Activated CD8-positive, alpha-beta memory T cell treated with anti-CD3 and anti-CD28 coated beads, Interleukin-2, amount 50 U/mL, for 24 hours (primary cell): ENCODE measurements around the gene ABCC6.
"Not testable (repeated sequence)": the region's sequence is repeated elsewhere in the genome, so short reads cannot be mapped to it uniquely, and the experiment has no call there.

ENCODE experiments used
- DNase-seq: peaks from one replicate; pipeline ENCODE4 v3.0.0-alpha.2; 2020; ENCODE audit errors: extremely low read depth

The ABCC6 gene

DNA sequence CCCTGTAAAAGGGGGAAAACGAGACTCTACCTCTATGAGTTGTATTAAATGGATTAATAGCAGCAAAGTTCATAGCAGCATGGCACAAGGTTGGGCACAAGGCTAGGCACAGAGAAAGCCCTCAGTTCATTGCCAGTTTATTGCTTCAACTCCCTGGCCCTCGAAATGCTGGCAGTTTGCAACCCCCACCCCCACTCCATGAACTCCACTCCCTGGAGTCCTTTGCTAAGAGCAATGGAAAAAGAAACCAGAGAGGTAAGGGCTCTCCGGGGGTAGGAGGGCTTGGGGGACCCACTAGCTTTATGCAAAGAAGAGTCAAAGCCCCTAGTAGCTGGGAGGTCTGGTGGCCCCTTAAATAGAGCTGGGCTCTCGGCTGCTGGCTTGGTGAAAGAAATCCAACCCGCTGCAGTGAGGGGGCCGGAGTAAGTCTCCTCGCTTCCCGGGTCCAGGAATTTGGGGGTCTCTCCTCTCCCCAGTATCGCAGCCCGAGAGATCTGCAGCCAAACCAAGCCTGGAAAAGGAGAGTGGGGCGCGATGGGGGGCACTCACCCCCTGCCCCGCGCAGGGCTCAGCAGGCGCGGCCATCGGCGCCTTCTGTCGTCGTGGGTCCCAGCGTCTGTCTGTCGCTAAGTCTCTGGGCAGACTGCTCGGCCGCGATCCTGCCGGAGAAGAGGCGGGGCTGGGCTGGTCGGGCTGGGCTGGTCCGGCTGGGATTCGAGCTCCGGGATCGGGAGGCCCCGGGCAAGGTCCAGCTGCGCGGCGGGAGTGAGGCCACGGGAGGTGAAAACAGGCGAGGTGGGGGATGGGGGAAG lies at the start of gene ABCC6:
Gene ABCC6, minus strand, starts transcription at position 645 of the 812 bp plus-strand sequence. Its CDS starts 60 bp downstream, at position 585.
- DNase-seq = not testable (repeated sequence)

DNA sequence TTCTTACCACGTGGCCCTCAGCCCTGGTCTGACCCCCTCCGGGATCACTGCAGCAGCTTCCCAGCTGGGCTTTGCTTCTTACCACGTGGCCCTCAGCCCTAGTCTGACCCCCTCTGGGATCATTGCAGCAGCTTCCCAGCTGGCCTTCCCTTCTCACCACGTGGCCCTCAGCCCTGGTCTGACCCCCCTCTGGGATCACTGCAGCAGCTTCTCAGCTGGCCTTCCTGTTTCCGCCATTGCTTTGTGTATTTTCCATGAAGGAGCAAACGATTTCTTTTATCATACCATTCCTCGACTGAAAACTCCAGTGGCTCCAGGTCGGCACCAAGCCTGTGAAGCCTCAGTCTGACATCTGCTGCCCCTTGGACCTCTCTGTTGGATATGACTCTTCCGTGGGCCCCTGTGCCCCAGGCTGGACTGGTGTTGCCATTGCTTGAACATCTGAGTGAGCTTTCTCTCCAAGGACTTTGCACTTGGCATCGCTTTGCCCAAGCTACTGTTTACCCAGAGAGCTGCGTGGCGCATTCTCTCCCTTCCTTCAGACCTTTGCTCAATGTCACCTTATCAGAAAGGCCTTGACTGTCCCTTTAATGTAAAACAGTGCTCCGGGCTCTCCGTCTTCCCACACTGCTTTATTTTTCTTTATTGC lies 49.4 kb upstream of the ABCC6 start:
- DNase-seq = not testable (repeated sequence)

DNA sequence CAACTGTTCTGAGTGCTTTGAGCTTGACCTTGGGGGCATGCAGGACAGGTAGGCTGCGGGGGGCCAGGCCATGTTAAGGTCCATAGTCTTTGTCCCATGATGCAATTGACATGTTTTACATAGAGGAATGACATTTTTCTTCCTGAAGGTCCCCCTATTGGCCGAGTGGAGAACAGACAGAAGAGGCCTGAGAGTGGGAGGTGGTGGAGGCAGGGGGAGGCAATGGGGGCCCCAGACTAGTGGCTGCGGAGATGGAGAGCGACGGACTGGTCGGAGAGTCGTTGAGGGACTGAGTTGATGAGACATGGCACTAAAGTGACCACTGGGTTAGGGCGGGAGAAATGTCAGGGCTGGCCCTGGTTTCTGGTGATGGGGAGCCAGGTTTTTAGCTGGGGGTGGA lies 48.4 kb upstream of the ABCC6 start:
- DNase-seq = not testable (repeated sequence)

DNA sequence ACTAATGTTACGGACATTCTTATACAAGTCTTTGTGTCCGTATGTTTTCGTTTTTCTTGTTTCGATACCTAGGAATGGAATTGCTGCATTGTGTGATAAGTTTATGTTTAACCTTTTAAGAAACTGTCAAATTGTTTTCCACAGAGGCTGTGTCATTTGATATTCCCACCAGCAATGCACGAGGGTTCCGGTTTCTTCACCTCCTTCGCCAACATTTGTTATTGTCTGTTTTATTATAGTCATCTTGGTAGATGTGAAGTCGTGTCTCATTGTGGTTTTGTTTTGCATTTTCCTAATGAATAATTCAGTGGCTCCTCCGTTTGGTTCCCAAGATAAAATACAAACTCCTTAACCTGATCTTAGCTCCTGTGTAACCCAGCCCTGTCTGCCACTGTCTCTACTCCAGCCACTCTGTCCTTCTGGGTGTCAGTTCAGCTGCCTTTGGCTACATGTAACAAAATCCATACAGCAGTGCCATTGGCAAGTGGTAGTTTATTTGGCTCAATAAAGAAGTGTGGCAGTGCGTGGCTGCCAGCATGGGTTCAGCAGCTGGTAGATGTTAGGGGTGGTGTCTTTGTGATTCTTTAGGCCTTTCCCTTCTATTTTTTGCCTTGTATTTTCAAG lies 45.0 kb upstream of the ABCC6 start:
- DNase-seq = not testable (repeated sequence)

DNA sequence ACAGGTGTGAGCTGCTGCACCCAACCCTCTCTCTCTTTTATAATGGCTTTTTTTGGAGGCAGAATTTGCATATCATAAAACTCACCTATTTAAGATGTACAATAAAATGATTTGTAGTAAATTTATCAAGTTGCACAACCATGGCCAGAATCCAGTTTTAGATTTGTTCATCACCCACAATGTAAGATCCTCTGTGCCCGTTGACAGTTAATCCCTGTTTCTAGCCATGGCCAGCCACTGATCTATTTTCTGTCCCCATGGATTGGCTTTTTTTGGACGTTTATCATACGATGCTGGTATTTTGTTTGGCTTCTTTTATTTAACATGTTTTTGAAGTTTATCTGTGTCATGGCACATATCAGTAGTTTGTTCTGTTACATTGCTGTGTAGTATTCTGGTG lies 44.4 kb upstream of the ABCC6 start:
- not testable (repeated sequence) for DNase-seq

DNA sequence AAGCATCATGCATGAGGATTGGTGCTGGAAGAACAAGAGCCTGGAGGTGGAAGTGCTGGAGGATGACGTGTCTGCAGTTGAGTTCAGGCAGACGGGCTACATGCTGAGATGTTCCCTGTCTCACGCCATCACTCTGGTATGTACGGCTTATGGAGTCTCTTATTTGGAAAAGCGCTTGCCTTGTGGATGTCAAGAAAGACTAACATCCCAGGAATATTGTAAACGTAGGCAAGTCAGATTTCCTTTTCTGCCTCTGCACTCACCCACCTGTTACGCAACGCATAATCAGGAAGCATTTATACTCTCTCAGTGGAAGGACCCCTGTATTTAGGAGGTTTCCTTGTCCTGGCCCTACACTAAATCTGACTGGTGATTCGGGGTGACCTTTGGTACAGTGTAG lies 41.8 kb upstream of the ABCC6 start:
- DNase-seq = not testable (repeated sequence)

DNA sequence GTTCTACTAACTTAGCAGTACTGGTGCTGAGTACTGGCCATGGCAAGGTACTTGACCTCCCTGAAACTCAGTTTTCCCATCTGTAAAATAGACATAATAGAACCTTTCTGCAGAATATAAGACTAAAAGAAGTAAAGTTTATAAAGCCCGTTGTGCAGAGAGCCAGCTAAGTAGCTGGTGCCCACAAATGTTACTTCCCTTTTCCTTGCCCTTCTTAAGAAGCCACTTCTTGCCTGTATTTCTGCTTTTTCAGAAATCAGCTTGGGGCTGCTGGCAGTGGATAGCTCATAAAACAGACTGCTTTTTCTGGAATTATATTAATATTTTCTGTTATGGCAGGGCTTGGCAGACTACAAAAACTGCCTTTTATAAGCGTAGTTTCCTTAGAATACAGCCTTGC lies 40.7 kb upstream of the ABCC6 start:
- not testable (repeated sequence) for DNase-seq

DNA sequence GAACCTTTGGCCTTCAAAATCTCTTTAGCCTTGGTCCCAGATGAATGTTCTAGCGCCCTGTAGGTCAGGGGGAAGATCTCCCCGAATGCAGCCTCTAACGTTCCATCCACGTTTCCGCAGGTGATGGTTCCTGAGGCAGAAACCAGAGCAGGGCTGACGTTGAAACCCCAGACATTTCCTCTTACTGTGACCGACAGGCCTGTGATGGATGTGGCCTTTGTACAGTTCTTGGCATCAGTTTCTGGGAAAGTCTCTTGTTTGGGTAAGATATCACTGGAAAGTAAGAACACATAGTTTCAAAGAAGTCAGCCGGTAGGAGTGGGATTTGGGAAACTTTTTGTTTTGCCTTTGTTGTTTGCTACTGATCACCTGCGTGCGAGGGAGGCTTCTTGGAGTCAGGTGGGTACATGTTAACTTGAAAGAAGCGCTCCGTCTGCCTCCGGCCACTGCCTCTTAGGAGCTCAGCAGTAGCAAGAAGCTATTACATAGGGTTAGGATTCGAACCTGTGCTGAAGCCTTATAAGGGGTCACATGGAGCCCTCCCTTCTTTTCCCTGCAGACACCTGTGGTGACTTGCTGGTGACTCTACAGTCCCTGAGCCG lies 39.8 kb upstream of the ABCC6 start:
- DNase-seq = not testable (repeated sequence)

DNA sequence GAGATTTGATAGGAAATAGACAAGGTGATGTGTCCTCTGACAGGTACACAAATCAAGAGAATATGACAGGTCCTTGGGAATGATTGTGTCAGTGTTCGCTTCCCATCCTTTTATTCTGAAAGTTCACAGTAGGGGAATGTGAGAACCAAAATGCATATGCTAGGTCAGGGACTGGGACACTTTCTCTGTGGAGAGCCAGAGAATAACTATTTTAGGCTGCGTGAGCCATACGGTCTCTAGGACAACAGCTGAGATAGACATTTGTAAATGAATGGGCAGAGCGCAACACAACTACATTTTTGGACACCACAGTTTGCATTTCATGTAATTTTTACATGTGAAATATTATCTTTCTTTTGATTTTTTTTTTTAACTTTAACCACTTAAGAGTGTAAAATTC lies 36.7 kb upstream of the ABCC6 start:
- not testable (repeated sequence) for DNase-seq

DNA sequence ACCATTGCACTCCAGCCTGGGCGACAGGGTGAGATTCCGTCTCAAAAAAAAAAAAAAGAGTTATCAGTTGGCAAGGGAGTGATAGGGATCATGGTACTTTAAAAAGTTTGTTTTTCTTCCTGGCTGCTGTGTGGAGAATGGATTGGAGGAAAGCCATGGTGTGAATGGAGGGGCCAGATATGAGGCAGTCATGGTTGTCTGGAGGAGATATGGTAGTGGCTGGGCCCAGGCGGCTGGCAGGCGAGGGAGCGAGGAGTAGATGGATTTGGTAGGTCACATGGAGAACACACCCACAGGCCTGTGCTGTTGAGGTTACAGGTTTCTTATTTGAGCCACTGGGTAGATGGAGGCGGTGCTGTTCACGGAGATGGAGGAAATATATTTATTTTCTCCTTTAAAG lies 35.5 kb upstream of the ABCC6 start:
- not testable (repeated sequence) for DNase-seq

DNA sequence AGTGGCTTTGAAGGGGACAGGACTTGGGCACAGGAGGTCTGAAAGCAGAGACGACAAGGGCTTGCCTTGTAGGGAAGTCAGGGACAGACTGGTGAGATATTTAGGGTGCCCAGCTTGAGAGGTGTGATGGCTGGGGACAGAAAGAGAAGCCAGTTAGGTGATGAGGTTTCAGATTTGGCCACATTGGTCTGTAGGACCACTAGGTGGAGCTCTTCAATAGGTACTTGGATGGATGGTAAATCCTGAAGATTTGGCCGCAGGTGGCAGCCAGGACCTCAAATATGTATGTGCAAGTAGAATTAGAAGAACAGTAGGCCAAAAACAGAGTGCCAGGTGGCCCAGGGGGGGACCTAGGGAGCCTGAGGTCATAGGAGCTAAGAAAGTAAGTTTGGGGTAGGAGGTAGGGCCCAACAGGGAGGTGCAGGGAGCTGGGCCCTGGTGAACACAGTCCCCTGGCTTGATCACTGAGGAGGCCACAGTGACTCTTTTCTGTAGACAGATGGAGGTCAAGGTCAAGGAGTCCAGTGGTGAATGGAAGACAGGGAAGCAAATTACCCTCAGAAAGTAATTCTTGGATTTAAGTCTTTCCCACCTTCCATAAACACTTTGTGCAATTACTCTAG lies 34.1 kb upstream of the ABCC6 start:
- DNase-seq = not testable (repeated sequence)

DNA sequence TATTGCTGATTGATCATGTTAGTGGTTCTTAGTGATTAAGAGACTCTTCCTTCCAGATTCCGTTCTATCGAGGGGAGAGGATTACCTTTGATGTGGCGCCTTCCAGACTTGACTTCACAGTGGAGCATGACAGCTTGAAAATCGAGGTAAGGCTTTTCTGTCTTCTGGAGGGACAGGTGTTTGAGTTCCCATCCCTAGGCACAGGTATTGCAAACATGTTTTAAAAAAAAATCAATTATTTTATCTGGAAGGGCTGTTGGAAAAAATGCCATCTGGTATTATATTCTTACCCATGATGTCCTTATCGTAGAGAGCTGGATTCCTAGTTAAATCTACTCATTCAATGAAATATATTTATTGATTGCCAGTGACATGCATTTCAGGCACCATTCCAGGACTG lies 29.1 kb upstream of the ABCC6 start:
- DNase-seq = not testable (repeated sequence)

DNA sequence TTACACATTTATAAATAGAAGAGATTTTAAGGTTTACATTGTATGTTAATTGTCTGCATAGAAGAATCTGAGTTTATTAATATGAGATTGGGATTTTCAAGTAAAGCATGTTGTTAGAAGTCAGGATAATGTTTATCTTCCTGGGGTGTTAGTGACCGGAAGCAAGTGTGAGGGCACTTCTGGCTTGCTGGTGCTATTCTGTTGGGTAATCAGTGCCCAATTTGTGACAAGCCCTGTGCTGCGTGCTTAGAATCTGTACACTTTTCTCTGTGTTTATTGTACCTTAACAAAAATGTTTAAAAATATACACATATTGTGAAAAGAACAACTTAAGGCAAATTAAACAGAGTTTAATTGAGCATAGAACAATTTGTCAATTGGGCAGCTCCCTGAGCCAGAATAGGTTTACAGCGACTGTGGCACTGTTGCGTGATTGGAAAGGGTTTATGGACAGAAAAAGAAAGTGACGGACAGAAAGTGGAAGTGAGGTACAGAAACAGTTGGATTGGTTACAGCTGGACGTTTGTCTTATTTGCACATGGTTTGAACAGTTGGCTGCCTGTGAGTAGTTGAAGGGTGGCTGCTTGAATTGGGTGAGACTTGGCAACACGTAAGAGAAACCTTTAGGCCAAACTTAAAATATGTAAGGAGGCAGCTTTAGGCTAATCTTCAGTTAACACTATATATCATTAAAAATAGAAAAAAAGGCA lies 26.5 kb upstream of the ABCC6 start:
- DNase-seq = not testable (repeated sequence)

DNA sequence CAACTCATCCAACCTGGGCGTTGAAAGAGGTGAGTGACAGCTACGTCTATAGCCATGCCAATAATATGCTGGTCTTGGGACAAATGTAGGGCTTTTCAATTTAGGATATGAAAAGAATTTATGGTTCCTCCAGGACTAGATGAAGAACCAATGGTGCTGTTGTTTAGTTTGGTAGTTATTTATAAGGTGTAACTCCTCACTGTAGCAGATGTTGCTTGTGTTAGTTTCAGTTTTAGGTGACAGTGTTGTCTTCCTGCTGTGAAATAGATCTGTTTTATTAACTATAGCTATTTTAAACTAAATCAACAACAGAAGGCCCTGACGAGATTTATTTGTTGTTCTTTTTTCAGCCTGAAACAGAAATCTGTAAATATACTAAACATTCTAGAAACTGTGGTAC lies 24.1 kb upstream of the ABCC6 start:
- DNase-seq = not testable (repeated sequence)

DNA sequence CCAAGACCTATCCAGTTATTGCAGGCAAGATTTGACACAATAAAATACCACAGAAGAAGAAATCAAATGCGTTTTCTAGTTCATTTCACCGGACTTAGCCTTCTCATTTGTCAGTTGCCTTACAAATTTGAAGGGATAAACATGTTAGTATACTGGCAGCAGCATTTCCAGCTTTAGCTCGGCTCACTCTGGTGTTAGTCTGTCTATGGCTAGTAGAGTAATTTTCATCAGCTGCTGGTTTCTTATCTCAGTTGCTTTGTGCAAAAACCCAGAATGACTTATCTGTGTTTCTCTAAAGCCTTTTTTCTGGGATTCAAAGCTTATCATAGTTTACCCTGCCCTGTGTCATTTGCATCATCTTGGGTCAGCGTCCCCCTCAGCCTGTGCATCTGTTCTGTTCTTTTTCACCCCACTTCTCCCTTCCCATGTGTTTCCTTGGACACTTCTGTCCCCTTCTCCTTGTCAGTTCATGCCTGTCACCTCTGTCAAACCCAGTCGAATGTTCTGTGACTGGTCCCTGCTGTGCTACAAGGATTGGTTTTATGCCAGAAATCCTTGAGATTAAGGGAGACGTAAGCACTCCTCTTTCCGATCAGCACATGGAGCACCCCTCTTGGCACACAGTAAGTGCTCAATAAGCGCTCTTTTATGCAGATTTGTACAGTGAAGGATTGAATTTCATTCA lies 23.4 kb upstream of the ABCC6 start:
- DNase-seq = not testable (repeated sequence)

DNA sequence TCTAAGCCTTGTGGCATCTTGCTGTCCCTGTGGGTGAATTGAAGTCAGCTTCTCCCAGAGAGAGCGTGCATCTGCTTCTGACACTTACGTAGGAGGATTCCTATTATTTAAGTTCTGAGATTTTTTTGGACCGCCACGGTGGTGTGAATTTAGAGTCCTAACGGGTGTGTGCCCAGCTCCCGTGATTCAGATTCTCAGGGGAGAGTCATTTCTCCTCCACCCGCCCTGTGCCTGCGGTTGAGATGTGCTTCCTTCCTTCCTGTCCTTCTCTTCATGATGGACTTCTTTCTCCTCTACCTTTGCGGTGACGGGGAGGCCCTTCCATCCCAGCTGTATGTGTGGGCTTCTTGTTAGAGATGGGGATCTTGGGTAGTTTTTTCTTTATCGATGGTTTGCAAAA lies 20.6 kb upstream of the ABCC6 start:
- DNase-seq = not testable (repeated sequence)

DNA sequence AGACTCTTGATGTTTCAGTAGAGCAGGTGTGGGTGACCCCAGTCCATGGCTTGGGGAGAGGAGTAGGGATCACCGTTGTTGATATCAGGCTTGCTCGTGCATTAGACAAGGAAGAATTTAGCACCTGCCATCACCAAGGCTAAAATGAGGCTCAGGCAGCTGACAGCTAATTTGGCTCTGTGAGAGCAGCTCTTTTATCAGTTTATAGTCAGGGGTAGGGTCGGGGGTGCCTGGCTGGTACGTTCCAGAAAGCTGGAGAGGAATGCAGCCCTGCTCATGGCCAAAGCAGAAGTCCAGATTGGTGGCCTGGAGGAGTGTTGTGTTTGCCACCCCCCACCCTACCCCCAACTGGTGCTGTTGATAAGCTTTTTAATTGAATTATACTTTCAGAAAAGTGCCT lies 17.4 kb upstream of the ABCC6 start:
- DNase-seq = not testable (repeated sequence)

DNA sequence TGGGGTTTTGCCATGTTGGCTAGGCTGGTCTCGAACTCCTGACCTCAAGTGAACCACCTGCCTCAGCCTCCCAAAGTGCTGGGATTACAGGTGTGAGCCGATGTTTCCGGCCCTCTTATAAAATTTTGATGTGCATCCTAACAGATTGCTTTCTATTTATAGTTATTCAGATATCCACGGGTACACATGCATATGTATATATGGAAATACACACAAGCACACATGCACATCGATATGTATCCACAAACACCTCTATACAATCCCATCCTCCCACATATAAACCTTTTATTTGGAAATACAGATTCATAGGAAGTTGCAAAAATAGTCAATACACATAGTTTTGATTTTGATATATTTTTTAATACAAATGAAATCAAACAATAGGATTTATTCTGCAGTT lies 14.4 kb upstream of the ABCC6 start:
- DNase-seq = not testable (repeated sequence)

DNA sequence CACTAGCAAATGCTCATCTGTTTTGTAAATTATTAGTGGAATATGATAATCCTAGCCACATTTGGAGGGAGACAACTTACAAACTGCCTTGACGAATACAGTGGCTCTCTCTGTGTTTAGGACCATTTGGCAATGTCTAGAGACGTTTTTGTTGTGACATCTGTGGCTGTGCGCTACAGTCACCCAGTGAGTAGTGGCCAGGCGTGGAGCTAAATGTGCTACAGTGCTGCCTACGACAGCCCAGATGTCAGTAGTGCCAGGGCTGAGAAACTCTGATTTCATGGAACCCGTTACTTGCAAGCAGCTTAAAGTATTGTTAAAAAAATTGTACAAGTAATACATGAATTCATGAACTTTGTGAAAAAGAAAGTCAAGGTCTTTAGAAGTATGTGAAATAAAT lies 13.8 kb upstream of the ABCC6 start:
- not testable (repeated sequence) for DNase-seq

DNA sequence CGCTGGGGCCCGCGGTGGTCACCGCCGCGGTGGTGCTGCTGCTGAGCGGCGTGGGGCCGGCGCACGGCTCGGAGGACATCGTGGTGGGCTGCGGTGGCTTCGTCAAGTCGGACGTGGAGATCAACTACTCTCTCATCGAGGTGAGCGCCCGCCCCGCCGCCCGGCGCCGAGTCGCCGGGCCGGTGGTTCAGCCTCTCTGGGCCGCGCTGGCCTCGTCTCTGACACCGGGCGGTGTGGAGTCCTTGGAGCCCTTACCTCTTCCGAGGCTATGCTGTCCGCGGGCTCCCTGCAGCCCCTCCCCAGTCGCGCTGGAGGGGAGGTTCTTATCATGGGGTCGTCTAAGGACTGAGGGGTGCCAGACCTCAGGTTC lies 9.4 kb upstream of the ABCC6 start:
- DNase-seq = not testable (repeated sequence)
